ENCODE measurements around the gene PRKAR1B.

- TF ChIP-seq RAD21 (IDR thresholded peaks at IDR 0.05; ENCODE audit: low read depth) (no peak), TEAD4 (IDR thresholded peaks at IDR 0.05) (no peak), TAF1 (IDR thresholded peaks at IDR 0.05; ENCODE audit: low read depth) (no peak), EGR1 (IDR thresholded peaks at IDR 0.05) (no peak), CREB1 (IDR thresholded peaks at IDR 0.05; ENCODE audit: low read depth) (no peak), CEBPB (IDR thresholded peaks at IDR 0.05) (no peak), EP300 (IDR thresholded peaks at IDR 0.05; ENCODE audit: borderline replicate concordance) (no peak), FOXM1 (IDR thresholded peaks at IDR 0.05; ENCODE audit: borderline replicate concordance, low read depth) (no peak), YY1 (IDR thresholded peaks at IDR 0.05; ENCODE audit: low read depth) (no peak), NFIC (IDR thresholded peaks at IDR 0.05) (no peak), TCF12 (IDR thresholded peaks at IDR 0.05; ENCODE audit: low read depth) (no peak), ZBTB7A (IDR thresholded peaks at IDR 0.05; ENCODE audit: low read depth) (no peak), MAX (IDR thresholded peaks at IDR 0.05) (no peak)
- TF ChIP-seq, protein P1, sequence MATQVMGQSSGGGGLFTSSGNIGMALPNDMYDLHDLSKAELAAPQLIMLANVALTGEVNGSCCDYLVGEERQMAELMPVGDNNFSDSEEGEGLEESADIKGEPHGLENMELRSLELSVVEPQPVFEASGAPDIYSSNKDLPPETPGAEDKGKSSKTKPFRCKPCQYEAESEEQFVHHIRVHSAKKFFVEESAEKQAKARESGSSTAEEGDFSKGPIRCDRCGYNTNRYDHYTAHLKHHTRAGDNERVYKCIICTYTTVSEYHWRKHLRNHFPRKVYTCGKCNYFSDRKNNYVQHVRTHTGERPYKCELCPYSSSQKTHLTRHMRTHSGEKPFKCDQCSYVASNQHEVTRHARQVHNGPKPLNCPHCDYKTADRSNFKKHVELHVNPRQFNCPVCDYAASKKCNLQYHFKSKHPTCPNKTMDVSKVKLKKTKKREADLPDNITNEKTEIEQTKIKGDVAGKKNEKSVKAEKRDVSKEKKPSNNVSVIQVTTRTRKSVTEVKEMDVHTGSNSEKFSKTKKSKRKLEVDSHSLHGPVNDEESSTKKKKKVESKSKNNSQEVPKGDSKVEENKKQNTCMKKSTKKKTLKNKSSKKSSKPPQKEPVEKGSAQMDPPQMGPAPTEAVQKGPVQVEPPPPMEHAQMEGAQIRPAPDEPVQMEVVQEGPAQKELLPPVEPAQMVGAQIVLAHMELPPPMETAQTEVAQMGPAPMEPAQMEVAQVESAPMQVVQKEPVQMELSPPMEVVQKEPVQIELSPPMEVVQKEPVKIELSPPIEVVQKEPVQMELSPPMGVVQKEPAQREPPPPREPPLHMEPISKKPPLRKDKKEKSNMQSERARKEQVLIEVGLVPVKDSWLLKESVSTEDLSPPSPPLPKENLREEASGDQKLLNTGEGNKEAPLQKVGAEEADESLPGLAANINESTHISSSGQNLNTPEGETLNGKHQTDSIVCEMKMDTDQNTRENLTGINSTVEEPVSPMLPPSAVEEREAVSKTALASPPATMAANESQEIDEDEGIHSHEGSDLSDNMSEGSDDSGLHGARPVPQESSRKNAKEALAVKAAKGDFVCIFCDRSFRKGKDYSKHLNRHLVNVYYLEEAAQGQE (IDR thresholded peaks at IDR 0.05; ENCODE audit: low read depth): no peak
Observed at GRCh38 chr7:524800-525199, 202.3 kb downstream of the PRKAR1B start.
